Stimulated activated CD4-positive, alpha-beta T cell treated with anti-CD3 and anti-CD28 coated beads, Interleukin-4, amount 100 ng/mL, for 4 hours (primary cell): ENCODE data around the gene ACACB.

Experiments
- DNase-seq, 2 experiments: peaks; one replicate each; pipeline ENCODE4 v3.0.0-alpha.2; 2020

The ACACB gene

GRCh38 chr12:109178532-109178931 is 62.1 kb downstream of the ACACB start:
- DNase-seq = no peak

GRCh38 chr12:109179927-109180326 is 63.5 kb downstream of the ACACB start:
- no peak for DNase-seq

- DNase-seq = no peak
Observed at GRCh38 chr12:109182041-109182839, 65.9 kb downstream of the ACACB start.

DNA sequence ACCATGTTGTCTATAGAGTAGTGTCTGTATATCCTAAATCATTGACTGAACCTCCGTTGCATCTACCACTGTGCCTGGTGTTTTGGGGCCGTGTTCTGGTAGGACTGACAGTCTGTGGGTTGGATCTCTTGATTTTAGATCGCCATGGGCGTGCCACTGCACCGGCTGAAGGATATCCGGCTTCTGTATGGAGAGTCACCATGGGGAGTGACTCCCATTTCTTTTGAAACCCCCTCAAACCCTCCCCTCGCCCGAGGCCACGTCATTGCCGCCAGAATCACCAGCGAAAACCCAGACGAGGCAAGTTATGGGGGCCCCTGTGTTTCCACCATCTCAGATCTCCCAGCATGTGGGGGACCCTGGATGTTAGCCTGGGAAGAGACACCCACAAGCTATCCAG is 69.1 kb downstream of the ACACB start:
- DNase-seq = no peak

- DNase-seq = no peak
Observed at GRCh38 chr12:109186993-109187653, 70.7 kb downstream of the ACACB start.

DNA sequence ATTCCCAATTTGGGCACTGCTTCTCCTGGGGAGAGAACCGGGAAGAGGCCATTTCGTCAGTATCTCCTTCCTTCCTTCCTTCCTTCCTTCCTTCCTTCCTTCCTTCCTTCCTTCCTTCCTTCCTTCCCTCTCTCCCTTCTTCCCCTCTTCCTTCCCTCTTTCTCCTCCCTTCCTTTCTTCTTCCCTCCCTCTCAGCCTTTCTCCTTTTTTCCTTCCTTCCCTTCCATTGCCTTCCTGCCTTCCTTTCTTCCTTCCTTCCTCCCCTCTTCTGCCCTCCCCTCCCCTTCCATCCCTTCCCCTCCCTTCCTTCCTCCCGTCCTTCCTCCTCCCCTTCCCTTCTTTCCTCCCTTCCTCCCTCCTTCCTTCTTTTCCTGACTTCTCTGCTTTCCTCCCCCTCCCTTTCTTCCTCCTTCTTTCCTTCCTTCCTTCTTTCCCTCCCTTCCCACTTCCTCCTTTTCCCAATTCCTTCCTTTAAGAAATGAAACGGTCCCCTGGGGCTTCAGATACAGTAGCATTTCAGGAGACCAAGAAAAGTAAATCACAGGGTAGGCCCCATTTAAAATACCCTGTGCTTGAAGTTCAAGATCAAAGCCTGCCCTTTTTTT is 71.8 kb downstream of the ACACB start:
- no peak for DNase-seq

DNA sequence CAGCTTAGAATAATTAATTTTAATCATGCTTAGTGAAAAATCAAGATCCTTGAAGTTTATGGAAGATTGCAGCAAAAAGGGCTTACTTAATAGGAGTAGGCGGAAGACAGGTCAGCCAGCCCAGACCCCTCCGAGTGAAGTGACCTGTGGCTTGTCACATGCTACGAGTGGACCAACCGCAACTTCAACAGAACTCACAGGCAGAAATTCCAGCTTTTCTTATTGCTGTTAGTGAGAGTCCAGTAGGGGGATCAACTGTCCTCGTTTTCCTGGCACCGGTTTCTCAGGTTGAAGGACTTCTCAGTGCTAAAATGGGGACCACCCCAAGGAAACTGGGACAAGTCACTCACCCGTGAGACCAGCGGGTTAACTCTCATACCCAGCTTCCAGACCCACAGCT is 72.9 kb downstream of the ACACB start:
- no peak for DNase-seq

DNA sequence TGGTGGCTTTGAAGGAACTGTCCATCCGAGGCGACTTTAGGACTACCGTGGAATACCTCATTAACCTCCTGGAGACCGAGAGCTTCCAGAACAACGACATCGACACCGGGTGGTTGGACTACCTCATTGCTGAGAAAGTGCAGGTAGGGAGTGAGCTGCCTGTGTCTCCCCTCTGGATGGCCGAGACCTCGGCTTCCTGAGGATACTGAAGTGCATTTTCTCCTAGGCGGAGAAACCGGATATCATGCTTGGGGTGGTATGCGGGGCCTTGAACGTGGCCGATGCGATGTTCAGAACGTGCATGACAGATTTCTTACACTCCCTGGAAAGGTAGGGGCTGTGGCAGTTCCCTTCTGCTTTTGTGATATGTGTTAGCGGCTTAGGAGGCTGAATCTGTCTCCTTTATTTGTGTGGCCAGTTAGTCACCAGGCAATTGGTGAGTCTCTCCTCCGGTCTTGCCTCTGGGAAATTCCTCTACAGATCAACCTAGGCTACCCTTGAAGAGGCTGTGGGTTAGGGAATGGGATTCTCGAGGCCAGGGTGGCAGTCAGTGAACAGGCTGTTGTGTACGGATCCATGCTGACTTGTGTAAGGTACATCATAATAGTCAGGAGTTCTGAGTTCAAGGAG is 75.3 kb downstream of the ACACB start:
- DNase-seq = no peak

DNA sequence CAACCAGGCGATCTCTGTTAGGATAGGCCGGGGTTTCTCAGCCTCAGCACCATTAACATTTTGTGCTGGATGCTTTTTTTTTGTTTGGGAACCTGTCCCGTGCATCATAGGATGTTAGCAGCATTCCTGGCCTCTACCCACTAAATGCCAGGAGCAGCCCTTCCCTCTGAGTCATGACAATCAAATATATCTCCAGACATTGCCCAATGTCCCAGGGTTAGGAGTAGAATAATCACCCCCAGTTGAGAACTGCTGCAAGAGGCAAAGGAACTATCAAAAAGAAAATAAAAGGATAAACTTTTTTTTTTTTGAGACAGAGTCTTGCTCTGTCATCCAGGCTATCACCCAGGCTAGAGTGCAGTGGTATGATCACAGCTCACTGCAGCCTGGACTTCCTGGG is 76.0 kb downstream of the ACACB start:
- no peak for DNase-seq

- no peak for DNase-seq
Observed at GRCh38 chr12:109193896-109194295, 77.5 kb downstream of the ACACB start.

GRCh38 chr12:109196332-109196731 is 79.9 kb downstream of the ACACB start:
- DNase-seq = no peak

DNA sequence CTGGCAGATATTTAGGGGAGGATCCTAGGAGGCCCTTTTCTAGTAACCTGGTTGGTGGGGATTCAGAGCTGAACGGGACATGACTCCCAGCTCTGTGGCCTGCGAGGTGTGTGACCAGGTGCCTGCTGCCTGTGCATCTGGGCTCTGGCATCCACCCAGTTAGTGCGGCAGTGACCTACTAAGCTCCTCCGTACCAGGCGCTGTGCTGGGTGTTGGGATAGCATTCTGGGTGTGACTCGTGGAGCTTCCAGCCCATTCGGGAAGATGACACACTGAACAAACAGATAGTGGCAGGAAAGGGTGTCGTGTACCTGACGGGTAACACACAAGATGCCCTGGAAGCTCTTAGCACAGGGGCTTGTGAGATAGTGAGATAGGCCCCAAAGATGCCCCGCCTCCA is 80.9 kb downstream of the ACACB start:
- DNase-seq = no peak

GRCh38 chr12:109199324-109199723 is 82.9 kb downstream of the ACACB start:
- no peak for DNase-seq

GRCh38 chr12:109200825-109201495 is 84.6 kb downstream of the ACACB start:
- no peak for DNase-seq

DNA sequence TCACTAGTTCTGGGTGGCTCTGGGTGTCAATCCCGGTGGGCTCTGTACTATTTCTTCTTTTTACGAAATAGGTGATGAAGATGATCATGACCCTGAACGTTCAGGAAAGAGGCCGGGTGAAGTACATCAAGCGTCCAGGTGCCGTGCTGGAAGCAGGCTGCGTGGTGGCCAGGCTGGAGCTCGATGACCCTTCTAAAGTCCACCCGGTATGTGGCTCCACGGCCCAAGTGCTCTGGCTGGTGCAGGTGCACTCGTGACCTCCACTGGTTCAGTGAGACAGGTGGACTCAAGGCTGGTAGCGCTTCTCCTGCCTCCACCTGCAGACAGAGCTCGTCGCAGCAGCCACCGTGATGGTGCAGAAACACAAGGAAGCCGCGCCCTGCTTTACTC is 85.1 kb downstream of the ACACB start:
- DNase-seq = no peak

DNA sequence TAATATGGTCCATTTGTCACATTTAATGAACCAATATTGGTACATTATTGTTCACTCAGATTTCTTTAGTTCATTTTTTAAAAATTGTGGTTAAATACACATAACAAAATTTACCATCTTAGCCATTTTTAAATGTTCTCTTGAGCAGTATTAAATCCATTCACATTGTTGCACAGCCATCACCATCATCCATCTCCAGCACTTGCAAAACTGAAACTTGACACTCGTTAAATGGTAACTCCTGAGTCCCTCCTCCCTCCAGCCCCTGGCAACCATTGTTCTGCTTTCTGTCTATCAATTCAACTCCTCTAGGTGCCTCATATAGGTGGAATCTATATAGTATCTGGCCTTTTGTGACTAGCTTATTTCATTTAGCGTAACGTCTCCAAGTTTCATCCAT is 86.4 kb downstream of the ACACB start:
- DNase-seq = no peak

DNA sequence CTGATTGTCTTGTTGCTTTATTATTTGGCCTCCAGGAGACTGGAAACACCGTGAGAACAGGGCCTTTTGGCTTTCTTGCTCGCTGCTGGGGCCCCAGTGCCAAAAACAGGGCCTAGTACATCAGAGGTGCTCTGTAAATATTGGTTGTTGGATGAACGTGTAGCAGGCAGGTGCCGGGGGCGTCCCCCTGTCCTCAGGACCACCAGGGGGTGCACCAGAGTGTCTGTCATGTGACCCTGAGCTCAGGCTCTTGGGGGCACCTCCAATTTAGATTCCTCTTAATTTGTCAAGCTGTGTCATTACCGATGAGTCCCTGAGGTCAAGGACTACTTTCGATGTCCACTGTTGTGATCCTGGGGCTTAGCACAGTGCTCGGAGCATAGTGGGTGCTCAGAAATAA is 87.1 kb downstream of the ACACB start:
- DNase-seq = no peak

DNA sequence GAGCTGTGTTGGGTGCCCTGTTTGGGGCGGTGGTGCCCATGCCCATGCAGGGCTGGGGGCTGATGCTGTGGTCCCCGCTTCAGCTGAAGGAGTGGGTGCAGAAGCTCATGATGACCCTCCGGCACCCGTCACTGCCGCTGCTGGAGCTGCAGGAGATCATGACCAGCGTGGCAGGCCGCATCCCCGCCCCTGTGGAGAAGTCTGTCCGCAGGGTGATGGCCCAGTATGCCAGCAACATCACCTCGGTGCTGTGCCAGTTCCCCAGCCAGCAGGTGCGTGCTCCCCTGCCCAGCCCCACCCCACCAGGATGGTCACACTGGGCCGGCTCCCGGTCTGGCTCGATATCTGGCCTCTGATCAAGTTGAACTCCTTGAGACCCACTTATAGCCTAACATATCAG is 92.7 kb downstream of the ACACB start:
- DNase-seq = no peak

GRCh38 chr12:109212460-109213115 is 96.2 kb downstream of the ACACB start:
- no peak for DNase-seq

DNA sequence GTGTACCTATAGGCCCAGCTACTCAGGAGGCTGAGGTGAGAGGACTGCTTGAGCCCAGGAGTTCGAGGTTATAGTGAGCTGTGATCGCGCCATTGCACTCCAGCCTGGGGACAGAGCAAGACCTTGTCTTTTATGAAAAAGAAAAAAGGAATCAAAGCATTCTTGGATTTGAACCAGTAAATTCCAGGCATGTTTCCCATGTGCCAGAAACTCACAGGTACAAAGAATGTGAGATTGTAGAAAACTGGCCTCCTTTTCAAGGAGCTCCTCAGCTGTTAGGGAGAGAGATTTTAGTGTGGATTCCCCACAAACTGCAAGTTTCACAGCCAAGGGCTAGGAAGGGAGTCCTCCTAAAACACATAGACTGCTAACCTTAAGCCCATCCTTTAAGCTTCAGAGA is 97.7 kb downstream of the ACACB start:
- DNase-seq = no peak

GRCh38 chr12:109218996-109219395 is 102.6 kb downstream of the ACACB start:
- no peak for DNase-seq

DNA sequence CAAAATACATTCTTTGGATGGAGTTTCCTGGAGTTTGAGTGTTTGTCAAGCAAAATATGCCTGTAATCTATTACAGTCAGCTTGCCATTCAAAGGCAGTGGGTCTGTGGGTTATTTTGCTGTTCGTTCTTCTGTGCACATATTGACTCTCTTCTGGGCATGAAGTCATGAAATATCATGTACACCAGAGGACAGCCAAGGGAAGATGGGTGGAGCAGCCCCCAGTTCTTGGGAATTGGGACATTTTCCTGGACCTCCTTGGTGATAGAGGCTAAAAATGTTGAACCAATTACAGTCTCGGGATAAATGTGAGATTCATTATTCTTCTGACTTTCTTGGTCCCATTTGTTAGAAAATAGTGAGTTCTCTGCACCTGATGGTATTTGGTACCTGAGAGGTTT is 103.6 kb downstream of the ACACB start:
- DNase-seq = no peak
